ENCODE results near the gene PINLYP.

The PINLYP gene

DNA sequence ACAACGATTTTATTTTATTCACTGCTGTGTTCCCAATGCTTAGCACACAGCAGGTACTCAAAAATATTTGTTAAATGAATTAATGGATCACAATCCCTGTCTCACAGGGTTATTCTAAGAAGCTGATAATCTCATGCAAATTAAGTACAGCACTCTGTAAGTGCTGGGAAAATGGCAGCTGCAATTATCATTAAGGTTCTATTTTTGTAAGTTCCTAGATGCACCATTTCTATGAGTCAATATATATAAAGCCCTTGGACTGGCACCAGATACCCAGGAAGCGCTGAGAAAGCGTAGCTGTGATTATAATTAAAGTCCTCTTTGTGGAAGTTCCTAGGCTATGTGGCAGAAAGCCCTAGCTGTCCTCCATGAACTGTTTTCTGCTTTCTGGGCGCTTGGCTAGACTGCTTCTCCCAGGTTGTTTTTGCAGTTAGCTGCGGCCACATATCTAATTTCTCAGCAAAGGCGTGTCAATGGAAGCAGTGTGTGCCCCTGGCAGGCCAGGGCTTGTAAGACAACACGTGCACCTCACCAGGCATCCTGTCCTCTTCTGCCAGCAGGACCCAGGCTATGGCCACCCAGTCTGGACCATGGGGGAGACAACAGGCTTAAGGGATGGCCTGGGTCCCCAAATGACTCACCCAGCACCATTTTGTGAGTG is 31.1 kb downstream of the PINLYP start:
- Histone ChIP-seq H2BK15ac (ENCODE audit: low read length) (no peak overlapping the region), H2BK120ac (ENCODE audit: low read depth, low read length) (no peak overlapping the region), H3K27ac (replicated peaks; ENCODE audit: low read length) (no peak overlapping the region), H3K23ac (ENCODE audit: low read depth, low read length, poor library complexity) (no peak overlapping the region), H3K14ac (ENCODE audit: low read length) (no peak overlapping the region), H2BK12ac (ENCODE audit: low read length) (no peak overlapping the region), H4K8ac (ENCODE audit: low read depth, low read length) (no peak overlapping the region), H3K4ac (ENCODE audit: low read length) (no peak overlapping the region), H2BK5ac (ENCODE audit: low read length) (no peak overlapping the region), H2AK5ac (ENCODE audit: low read depth, low read length) (no peak overlapping the region), H3K9ac (ENCODE audit: low read depth, low read length, poor library complexity) (no peak overlapping the region), H3K4me1 (ENCODE audit: control insufficient read depth in 2 of 2, insufficient read depth in 1 of 2, low read depth in 1 of 2, low read length in 2 of 2) (no peaks in the 10 kb centered on the region), H3K27me3 (ENCODE audit: control insufficient read depth in 3 of 3, insufficient read depth in 3 of 3, low read depth in 1 of 3, low read length in 3 of 3) (no peaks in the 10 kb centered on the region), H3K4me3 (ENCODE audit: low read length in 2 of 2) (no peak overlapping the region), H2AFZ (ENCODE audit: low read length) (no peak overlapping the region), H3K4me2 (ENCODE audit: insufficient read depth, low read length, poor library complexity, severe bottlenecking) (no peak overlapping the region), H3K9me3 (replicated peaks in 1 of 2; ENCODE audit: control insufficient read depth in 2 of 2, insufficient read depth in 1 of 2, low read depth in 1 of 2, low read length in 2 of 2) (no peaks in the 10 kb centered on the region), H3K79me1 (ENCODE audit: low read depth, low read length) (peaks cover 8% of the 10 kb centered on the region), H4K91ac (ENCODE audit: low read depth, low read length, poor library complexity) (no peak overlapping the region), H3K36me3 (replicated peaks in 1 of 2; ENCODE audit: control insufficient read depth in 2 of 2, insufficient read depth in 2 of 2, low read length in 2 of 2) (peaks cover 13 to 80% of the 10 kb centered on the region in 2 donors), H3K18ac (ENCODE audit: low read length) (no peak overlapping the region)
- no CpG with 5 or more reads among the region's 7 CpGs for WGBS, 2 donors (ENCODE audit: extremely low coverage in 2 of 2, insufficient read length in 2 of 2, insufficient replicate concordance in 1 of 2)
- no peak for DNase-seq (ENCODE audit: low spot score)

GRCh38 chr19:43607238-43608205 is 31.9 kb downstream of the PINLYP start:
- DNase-seq (ENCODE audit: low spot score) = no peak
- no peak overlapping the region for H2BK12ac ChIP-seq (ENCODE audit: low read length)
- H3K4me2 ChIP-seq (ENCODE audit: insufficient read depth, low read length, poor library complexity, severe bottlenecking) = no peak overlapping the region
- no CpG with 5 or more reads among the region's 28 CpGs for WGBS, 2 donors (ENCODE audit: extremely low coverage in 2 of 2, insufficient read length in 2 of 2, insufficient replicate concordance in 1 of 2)
- no peak overlapping the region for H2BK5ac ChIP-seq (ENCODE audit: low read length)
- no peak overlapping the region for H3K27ac ChIP-seq (replicated peaks; ENCODE audit: low read length)
- H3K9me3 ChIP-seq (replicated peaks in 1 of 2; ENCODE audit: control insufficient read depth in 2 of 2, insufficient read depth in 1 of 2, low read depth in 1 of 2, low read length in 2 of 2) = no peaks in the 10 kb centered on the region
- H2AFZ ChIP-seq (ENCODE audit: low read length) = no peak overlapping the region
- no peaks in the 10 kb centered on the region for H3K4me1 ChIP-seq (ENCODE audit: control insufficient read depth in 2 of 2, insufficient read depth in 1 of 2, low read depth in 1 of 2, low read length in 2 of 2)
- no peak overlapping the region for H3K14ac ChIP-seq (ENCODE audit: low read length)
- no peak overlapping the region for H3K23ac ChIP-seq (ENCODE audit: low read depth, low read length, poor library complexity)
- H2BK15ac ChIP-seq (ENCODE audit: low read length) = no peak overlapping the region
- no peak overlapping the region for H3K9ac ChIP-seq (ENCODE audit: low read depth, low read length, poor library complexity)
- H4K8ac ChIP-seq (ENCODE audit: low read depth, low read length) = no peak overlapping the region
- H3K4me3 ChIP-seq (ENCODE audit: low read length in 2 of 2) = no peak overlapping the region
- no peaks in the 10 kb centered on the region for H3K27me3 ChIP-seq (ENCODE audit: control insufficient read depth in 3 of 3, insufficient read depth in 3 of 3, low read depth in 1 of 3, low read length in 3 of 3)
- H3K18ac ChIP-seq (ENCODE audit: low read length) = no peak overlapping the region
- H2AK5ac ChIP-seq (ENCODE audit: low read depth, low read length) = no peak overlapping the region
- peaks cover 12% of the 10 kb centered on the region for H3K79me1 ChIP-seq (ENCODE audit: low read depth, low read length)
- H3K4ac ChIP-seq (ENCODE audit: low read length) = no peak overlapping the region
- peaks cover 21 to 81% of the 10 kb centered on the region in 2 donors for H3K36me3 ChIP-seq (replicated peaks in 1 of 2; ENCODE audit: control insufficient read depth in 2 of 2, insufficient read depth in 2 of 2, low read length in 2 of 2)
- H2BK120ac ChIP-seq (ENCODE audit: low read depth, low read length) = no peak overlapping the region
- no peak overlapping the region for H4K91ac ChIP-seq (ENCODE audit: low read depth, low read length, poor library complexity)

DNA sequence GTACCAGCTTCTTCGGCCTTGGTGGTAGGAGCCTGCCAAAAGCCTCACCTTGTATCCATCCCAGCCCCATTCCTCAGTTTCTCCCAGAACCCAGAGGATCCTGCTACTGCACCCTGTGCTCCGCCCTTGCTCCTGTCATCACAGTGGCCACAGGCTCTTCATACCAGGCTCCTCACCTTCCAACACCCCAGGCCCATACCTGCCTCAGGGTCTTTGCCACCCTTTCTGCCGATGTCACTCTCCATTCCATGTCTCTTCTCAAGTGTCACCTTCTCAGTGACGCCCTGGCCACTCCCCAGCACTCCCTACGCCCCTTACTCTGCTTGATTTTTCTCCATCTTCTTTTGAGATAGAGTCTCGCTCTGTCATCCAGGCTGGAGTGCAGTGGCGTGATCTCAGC is 34.3 kb downstream of the PINLYP start:
- DNase-seq (ENCODE audit: low spot score) = no peak
- H3K23ac ChIP-seq (ENCODE audit: low read depth, low read length, poor library complexity) = no peak overlapping the region
- no CpG with 5 or more reads among the region's 7 CpGs for WGBS, 2 donors (ENCODE audit: extremely low coverage in 2 of 2, insufficient read length in 2 of 2, insufficient replicate concordance in 1 of 2)
- H2AFZ ChIP-seq (ENCODE audit: low read length) = no peak overlapping the region
- no peak overlapping the region for H3K4me3 ChIP-seq (ENCODE audit: low read length in 2 of 2)
- no peak overlapping the region for H2BK5ac ChIP-seq (ENCODE audit: low read length)
- H4K91ac ChIP-seq (ENCODE audit: low read depth, low read length, poor library complexity) = no peak overlapping the region
- no peak overlapping the region for H3K27ac ChIP-seq (replicated peaks; ENCODE audit: low read length)
- peaks cover 31 to 88% of the 10 kb centered on the region in 2 donors for H3K36me3 ChIP-seq (replicated peaks in 1 of 2; ENCODE audit: control insufficient read depth in 2 of 2, insufficient read depth in 2 of 2, low read length in 2 of 2)
- H3K4me2 ChIP-seq (ENCODE audit: insufficient read depth, low read length, poor library complexity, severe bottlenecking) = no peak overlapping the region
- H3K27me3 ChIP-seq (ENCODE audit: control insufficient read depth in 3 of 3, insufficient read depth in 3 of 3, low read depth in 1 of 3, low read length in 3 of 3) = no peaks in the 10 kb centered on the region
- H3K4ac ChIP-seq (ENCODE audit: low read length) = no peak overlapping the region
- peaks cover 18% of the 10 kb centered on the region for H3K79me1 ChIP-seq (ENCODE audit: low read depth, low read length)
- no peak overlapping the region for H2BK12ac ChIP-seq (ENCODE audit: low read length)
- no peaks in the 10 kb centered on the region for H3K9me3 ChIP-seq (replicated peaks in 1 of 2; ENCODE audit: control insufficient read depth in 2 of 2, insufficient read depth in 1 of 2, low read depth in 1 of 2, low read length in 2 of 2)
- no peak overlapping the region for H4K8ac ChIP-seq (ENCODE audit: low read depth, low read length)
- H2BK120ac ChIP-seq (ENCODE audit: low read depth, low read length) = no peak overlapping the region
- H2BK15ac ChIP-seq (ENCODE audit: low read length) = no peak overlapping the region
- H2AK5ac ChIP-seq (ENCODE audit: low read depth, low read length) = no peak overlapping the region
- H3K14ac ChIP-seq (ENCODE audit: low read length) = no peak overlapping the region
- H3K9ac ChIP-seq (ENCODE audit: low read depth, low read length, poor library complexity) = no peak overlapping the region
- H3K18ac ChIP-seq (ENCODE audit: low read length) = no peak overlapping the region
- no peaks in the 10 kb centered on the region for H3K4me1 ChIP-seq (ENCODE audit: control insufficient read depth in 2 of 2, insufficient read depth in 1 of 2, low read depth in 1 of 2, low read length in 2 of 2)

DNA sequence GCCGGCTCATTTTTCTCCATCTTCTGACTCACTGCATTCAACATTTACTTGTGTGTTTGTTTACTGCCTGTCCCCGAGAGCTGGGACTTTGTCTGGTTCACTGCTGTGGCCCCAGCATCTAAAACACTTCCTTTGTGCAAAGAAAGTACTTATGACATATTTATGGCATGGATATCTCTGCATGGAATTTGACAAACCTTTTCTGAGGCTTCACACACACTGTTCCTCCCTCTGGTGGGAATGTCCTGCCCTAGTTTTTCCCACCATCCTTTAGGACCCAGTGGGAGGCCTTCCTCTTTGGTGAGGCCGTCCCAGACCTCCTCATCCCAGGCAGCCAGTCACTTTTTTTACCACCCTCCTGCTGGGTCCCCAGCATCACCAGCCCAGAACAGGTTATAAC is 34.9 kb downstream of the PINLYP start:
- H3K14ac ChIP-seq (ENCODE audit: low read length) = no peak overlapping the region
- H3K36me3 ChIP-seq (replicated peaks in 1 of 2; ENCODE audit: control insufficient read depth in 2 of 2, insufficient read depth in 2 of 2, low read length in 2 of 2) = peaks cover 29 to 88% of the 10 kb centered on the region in 2 donors
- H4K91ac ChIP-seq (ENCODE audit: low read depth, low read length, poor library complexity) = no peak overlapping the region
- no peak overlapping the region for H2BK120ac ChIP-seq (ENCODE audit: low read depth, low read length)
- H3K27ac ChIP-seq (replicated peaks; ENCODE audit: low read length) = no peak overlapping the region
- no peak overlapping the region for H3K9ac ChIP-seq (ENCODE audit: low read depth, low read length, poor library complexity)
- no peak overlapping the region for H2BK15ac ChIP-seq (ENCODE audit: low read length)
- no peak overlapping the region for H2AK5ac ChIP-seq (ENCODE audit: low read depth, low read length)
- H3K27me3 ChIP-seq (ENCODE audit: control insufficient read depth in 3 of 3, insufficient read depth in 3 of 3, low read depth in 1 of 3, low read length in 3 of 3) = no peaks in the 10 kb centered on the region
- H3K23ac ChIP-seq (ENCODE audit: low read depth, low read length, poor library complexity) = no peak overlapping the region
- H3K4ac ChIP-seq (ENCODE audit: low read length) = no peak overlapping the region
- no peak for DNase-seq (ENCODE audit: low spot score)
- H2BK5ac ChIP-seq (ENCODE audit: low read length) = no peak overlapping the region
- no peak overlapping the region for H3K18ac ChIP-seq (ENCODE audit: low read length)
- H3K4me2 ChIP-seq (ENCODE audit: insufficient read depth, low read length, poor library complexity, severe bottlenecking) = no peak overlapping the region
- no peak overlapping the region for H3K4me3 ChIP-seq (ENCODE audit: low read length in 2 of 2)
- no CpG with 5 or more reads among the region's 3 CpGs for WGBS, 2 donors (ENCODE audit: extremely low coverage in 2 of 2, insufficient read length in 2 of 2, insufficient replicate concordance in 1 of 2)
- H4K8ac ChIP-seq (ENCODE audit: low read depth, low read length) = no peak overlapping the region
- no peak overlapping the region for H2BK12ac ChIP-seq (ENCODE audit: low read length)
- no peaks in the 10 kb centered on the region for H3K9me3 ChIP-seq (replicated peaks in 1 of 2; ENCODE audit: control insufficient read depth in 2 of 2, insufficient read depth in 1 of 2, low read depth in 1 of 2, low read length in 2 of 2)
- peaks cover 19% of the 10 kb centered on the region for H3K79me1 ChIP-seq (ENCODE audit: low read depth, low read length)
- no peaks in the 10 kb centered on the region for H3K4me1 ChIP-seq (ENCODE audit: control insufficient read depth in 2 of 2, insufficient read depth in 1 of 2, low read depth in 1 of 2, low read length in 2 of 2)
- H2AFZ ChIP-seq (ENCODE audit: low read length) = no peak overlapping the region

Data from neuronal stem cell (in vitro differentiated cells).